Smooth muscle cell of trachea (primary cell): ENCODE results near the gene SP100. TPM values are rescaled to one million over a fixed set of nuclear protein-coding genes. Genes with fewer than 3 reads are reported as not detected.

Experiments
- total RNA-seq: library from RNA; depleted of rRNA; stranded (reverse); fragments of >200 nt; gene quantifications from 2 replicates; pipeline ENCODE4 v1.2.1, GENCODE V29; 2014

Gene SP100
- total RNA-seq, result 106 and 119 TPM in 2 replicates

GRCh38 chr2:230416061-230416721, at the start of gene SP100:
SP100 (plus strand) TSS chr2:230416201; CDS start chr2:230416297, 96 bp downstream.

Other genes with a start within 250 kb of the SP100 start
- 9.8 and 13.4 TPM in 2 replicates for gene SP110, start 196.2 kb upstream of the SP100 start, total RNA-seq
- gene SP140, start 190.5 kb upstream of the SP100 start, total RNA-seq, result 0.33 and 0.87 TPM in 2 replicates
- gene SP140L, start 89.0 kb upstream of the SP100 start, total RNA-seq, result 8.4 and 9.6 TPM in 2 replicates